Omental fat pad (tissue), 4 donors: ENCODE results near the gene GRK1. TPM values are rescaled to one million over a fixed set of nuclear protein-coding genes. Genes with fewer than 3 reads are reported as not detected.

Source experiments
- ATAC-seq: fragments of 150-250 bp; one replicate; pipeline ENCODE4 v1.9.1; 2016; ENCODE audit warnings: mild to moderate bottlenecking, moderate library complexity; ENCODE audit not compliant: low FRiP score
- DNase-seq: peaks from one replicate; pipeline ENCODE4 v3.0.0-alpha.2; 2019; ENCODE audit warnings: low spot score
- total RNA-seq, 4 donors: library from RNA; depleted of rRNA; stranded (reverse); fragments of >200 nt; gene quantifications; one replicate each; pipeline ENCODE4 v1.1.0, GENCODE V29; 2016
- TF ChIP-seq, protein P1 (sequence below), 3 donors: fragments of 450-650 bp; IDR thresholded peaks; one replicate each; pipeline ENCODE4 v1.5.1; 2016 to 2017; ENCODE audit warnings: antibody characterized with exemption in 3 of 3, mild to moderate bottlenecking in 3 of 3, moderate library complexity in 2 of 3

GRK1 gene
- total RNA-seq, 4 donors from 2014 or later: not detected

DNA sequence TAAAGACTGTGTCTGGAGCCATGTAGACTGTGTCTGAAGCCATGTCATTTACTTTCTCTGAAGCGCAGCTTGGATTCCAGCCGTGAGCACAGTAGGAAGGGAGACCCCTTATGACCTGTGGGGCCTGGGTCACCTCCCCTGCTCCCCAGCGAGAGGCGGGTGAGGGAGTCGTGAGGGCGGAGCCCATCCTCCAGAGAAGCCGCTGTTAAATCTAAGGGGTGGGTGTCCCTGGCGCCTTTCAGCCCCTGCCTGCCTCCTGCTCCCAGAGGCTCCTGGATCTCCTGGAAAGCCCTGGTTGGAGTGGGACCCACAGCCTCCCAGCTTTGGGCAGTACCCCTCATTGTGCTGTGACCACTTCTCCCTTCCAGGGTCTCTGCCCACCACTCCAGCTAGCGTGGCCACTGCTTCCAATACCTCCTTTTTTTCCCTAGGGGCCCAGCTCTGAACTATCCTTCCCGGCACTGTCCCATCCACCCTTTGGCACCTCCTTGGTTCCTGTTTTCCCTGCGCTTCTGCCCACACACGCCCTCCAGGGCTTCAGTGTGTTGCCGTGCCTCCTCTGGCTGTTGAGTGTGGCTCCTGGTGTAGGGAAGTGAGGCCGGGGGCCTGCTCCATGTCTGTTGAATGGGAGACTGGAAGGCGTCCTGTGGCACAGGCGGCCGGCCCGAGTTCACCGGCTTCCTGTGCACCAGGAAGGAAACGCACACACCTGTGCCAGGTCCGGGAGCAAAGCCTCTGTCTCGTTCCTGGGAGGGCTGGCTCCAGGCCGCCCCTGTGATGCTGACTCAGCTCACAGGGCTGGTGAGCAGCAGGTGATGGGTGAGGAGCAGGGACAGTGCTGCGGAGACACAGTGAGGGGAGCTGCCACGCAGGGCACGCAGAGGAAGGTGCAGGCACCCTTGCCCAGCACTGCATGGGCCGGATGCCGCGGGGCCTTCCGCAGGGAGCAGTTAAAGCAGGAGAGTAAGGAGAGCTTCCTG, 38.4 kb upstream of the GRK1 start:
- ATAC-seq (no peak), DNase-seq (no peak)
- TF ChIP-seq, protein P1, sequence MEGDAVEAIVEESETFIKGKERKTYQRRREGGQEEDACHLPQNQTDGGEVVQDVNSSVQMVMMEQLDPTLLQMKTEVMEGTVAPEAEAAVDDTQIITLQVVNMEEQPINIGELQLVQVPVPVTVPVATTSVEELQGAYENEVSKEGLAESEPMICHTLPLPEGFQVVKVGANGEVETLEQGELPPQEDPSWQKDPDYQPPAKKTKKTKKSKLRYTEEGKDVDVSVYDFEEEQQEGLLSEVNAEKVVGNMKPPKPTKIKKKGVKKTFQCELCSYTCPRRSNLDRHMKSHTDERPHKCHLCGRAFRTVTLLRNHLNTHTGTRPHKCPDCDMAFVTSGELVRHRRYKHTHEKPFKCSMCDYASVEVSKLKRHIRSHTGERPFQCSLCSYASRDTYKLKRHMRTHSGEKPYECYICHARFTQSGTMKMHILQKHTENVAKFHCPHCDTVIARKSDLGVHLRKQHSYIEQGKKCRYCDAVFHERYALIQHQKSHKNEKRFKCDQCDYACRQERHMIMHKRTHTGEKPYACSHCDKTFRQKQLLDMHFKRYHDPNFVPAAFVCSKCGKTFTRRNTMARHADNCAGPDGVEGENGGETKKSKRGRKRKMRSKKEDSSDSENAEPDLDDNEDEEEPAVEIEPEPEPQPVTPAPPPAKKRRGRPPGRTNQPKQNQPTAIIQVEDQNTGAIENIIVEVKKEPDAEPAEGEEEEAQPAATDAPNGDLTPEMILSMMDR (IDR thresholded peaks at IDR 0.05): no peak

DNA sequence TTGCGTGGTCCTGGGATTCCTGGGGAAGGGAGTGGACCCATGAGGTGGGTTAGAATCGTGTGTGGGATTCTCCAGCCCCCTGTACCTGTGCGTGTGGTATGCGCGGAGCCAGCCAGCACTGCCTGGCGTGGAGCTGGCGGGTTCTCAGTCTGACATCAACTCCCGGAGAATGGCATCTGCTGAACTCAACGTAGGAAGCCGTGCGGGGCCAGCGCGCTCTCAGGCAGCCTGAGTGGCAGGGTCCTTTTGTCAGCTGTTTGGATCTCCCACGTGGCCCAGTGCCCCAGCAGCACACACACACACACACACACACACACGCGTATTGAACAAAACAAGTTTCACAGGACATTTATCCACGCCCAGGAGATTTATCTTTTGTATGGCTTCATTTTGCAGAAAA, 37.2 kb upstream of the GRK1 start:
- ATAC-seq: no peak
- TF ChIP-seq, protein P1 (IDR thresholded peaks at IDR 0.05): no peak
- no peak for DNase-seq

DNA sequence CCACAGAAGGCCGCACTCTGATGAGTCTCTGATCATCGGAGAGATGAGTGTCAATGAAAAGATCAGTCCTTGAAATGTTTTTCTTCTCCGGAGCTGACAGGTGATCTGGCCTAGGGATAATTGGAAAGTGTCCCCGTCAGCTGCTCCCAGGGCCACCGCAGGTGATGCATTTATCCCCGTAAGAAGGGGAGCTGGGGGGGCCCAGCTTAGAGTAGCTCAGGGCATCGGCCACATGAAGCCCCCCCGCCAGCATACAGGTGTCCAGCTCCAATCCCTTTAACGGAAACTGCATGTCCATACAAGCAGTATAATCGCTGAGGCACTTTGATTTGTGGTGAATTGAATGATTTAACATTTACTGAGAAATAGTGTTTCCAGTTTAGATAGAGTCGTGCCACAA, 36.7 kb upstream of the GRK1 start:
- ATAC-seq (no peak), DNase-seq (no peak)
- TF ChIP-seq, protein P1 (IDR thresholded peaks at IDR 0.05): no peak

DNA sequence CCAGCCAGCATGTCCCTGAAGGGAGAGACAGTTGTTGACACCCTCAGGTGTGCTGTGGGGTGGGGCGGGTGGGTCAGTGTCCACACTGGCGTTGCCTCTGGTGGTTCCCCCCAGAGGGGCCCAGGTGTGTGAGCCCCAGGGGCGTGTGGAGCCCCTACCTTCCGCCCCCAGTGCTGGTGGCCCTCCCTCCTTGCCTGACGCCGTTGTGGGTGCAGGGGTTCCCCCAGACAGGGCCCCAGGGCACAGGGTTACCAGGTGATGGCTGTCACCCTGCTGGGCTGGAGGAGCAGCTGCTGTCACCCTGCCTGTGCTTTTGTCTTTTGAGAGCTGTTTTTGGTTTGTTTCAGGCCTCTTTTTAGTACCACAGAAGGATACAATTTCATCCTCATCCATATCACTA, 36.2 kb upstream of the GRK1 start:
- ATAC-seq (no peak), DNase-seq (no peak)
- TF ChIP-seq, protein P1 (IDR thresholded peaks at IDR 0.05): no peak

DNA sequence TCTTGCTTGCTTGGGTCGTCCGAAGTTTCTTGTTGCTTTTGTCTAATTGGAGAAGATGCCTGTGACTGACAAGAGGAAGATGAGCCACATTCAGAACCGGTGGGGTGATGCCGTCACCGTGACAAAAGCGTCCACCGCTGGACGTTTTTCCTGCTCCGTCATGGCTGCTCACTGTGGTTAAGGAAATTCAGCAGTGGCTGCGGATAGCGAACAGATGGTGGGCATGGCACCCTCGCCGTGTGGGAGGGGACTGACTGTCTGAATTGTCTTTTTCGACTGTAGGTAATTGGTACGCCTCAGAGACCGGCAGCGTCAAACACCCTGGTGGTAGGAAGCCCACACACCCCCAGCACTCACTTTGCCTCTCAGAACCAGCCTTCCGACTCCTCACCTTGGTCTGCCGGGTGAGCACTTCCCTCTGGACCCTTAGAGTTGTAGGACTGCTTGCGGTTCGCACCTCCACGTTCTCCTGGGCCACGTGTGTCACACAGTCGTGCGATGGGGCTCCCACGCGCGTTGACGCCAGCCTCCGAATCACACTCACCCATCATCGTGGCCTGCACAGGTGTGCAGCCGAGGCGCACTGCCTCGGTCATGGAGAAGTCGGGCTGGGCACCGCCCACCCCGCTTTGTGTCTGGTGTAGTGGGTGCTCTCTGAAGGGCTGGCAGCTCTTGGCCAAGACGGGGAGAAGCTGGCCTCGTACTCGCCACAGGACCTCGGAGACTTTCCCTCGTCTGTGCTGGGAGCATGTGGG, 35.5 kb upstream of the GRK1 start:
- no peak for DNase-seq
- TF ChIP-seq, protein P1 (IDR thresholded peaks at IDR 0.05): no peak
- no peak for ATAC-seq

DNA sequence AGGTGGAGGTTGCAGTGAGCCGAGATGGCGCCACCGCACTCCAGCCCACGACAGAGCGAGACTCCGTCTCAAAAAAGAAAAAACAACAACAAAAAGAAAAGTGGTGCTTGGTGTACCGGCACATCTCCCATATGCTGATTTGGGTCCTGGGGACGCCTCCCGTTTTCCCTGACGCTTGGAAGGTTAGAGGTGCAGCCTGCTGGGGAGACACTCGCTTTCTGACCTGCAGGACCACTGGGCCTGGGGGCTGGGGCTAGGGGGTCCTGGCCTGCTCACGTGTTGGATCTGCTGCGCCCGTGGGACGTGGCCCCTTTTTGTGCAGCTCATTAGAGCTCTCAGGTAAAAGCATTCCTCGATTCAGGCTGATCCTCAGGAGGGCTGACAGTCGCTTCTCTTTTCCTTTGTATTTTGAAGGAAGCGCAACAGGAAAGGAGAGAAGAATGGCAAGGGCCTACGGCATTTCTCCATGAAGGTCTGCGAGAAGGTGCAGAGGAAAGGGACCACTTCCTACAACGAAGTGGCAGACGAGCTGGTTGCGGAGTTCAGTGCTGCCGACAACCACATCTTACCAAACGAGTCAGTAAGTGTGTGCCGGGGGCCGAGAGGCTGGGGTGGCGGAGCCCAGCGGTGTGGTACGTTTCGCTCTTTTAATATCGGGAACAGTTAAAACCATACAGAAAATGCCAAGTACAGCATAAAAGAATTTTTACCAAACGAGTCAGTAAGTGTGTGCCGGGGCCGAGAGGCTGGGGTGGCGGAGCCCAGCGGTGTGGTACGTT, 34.1 kb upstream of the GRK1 start:
- ATAC-seq (no peak), DNase-seq (no peak)
- TF ChIP-seq, protein P1 (IDR thresholded peaks at IDR 0.05): no peak
